Amniotic stem cell (primary cell): ENCODE data around the gene PROC.

Experiments used
- DNase-seq: peaks from one replicate; lab custom pipeline; 2025; lab: John Stamatoyannopoulos, UW

PROC gene

GRCh38 chr2:127418300-127419111 lies at the start of gene PROC:
PROC (plus strand) TSS chr2:127418427; CDS start chr2:127419943, 1,516 bp downstream.
- no peak for DNase-seq

GRCh38 chr2:127370010-127370409 lies 48.2 kb upstream of the PROC start:
- DNase-seq: no peak

DNA sequence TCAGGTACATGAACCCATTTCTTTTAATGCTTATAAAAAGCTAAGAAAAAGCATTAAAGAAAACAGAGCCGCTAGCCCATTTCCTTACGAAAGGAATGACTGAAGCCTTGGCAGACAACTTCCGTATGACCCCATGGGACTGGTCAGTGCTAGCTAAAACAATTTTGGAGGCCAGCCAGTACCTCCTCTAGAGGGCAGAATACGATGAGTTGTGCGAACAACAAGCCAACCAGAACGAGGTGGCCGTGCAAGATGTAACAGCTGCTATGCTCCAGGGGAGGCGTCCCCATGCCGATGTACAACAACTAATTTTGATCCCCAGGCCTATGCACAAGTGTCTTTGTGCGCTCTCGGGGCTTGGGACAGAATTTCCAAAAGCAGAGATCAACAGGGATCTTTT lies 47.2 kb upstream of the PROC start:
- no peak for DNase-seq

DNA sequence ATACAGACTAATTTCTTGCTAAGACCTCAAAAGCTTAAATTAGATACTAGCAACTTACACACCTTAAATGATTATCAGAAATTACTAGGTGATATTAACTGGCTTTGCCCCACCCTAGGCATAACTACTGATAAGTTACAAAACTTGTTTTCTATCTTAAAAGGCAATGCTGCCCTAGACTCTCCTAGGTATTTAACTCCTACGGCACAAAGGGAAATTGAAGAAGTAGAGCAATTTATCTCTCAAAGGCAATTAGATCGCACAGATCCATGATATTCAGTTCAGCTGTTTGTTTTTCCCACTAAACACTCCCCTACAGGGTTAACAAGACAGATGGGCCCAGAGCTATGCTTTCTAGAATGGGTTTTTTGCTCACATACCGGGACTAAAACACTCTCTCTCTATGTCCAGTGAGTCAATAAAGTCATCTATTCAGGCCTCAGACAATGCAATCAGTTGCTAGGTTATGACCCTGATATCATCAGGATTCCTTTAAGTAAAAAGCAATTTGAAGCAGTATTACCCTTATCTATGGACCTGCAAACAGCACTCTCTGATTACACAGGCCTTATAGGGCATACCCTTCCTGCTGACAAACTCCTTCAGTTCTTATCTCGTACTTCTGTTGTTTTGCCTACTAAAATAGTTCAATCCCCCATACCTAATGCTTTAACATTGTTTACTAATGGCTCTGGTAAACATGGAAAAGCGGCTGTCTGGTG lies 44.7 kb upstream of the PROC start:
- DNase-seq: no peak

DNA sequence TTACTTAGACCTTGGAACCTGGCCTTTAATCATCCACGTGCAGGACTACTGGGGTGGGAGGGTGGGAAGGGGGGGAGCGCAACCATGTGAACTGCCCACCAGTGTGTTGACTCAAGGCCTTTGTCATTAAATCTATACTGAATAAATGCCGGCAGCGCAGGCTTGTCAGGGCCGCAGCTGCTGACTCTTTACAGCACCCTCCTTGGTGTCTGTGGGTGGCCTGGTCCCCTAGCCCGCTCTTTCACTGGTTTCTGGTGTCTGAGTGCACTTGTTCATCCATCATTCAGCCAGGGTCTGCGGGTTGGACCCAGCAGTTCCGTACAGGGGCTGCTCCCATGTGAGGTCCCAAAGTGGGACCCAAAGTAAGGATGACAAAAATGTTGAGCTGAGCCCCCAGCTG lies 42.0 kb upstream of the PROC start:
- DNase-seq: no peak

- DNase-seq: no peak
Observed at GRCh38 chr2:127377262-127377661, 41.0 kb upstream of the PROC start.

DNA sequence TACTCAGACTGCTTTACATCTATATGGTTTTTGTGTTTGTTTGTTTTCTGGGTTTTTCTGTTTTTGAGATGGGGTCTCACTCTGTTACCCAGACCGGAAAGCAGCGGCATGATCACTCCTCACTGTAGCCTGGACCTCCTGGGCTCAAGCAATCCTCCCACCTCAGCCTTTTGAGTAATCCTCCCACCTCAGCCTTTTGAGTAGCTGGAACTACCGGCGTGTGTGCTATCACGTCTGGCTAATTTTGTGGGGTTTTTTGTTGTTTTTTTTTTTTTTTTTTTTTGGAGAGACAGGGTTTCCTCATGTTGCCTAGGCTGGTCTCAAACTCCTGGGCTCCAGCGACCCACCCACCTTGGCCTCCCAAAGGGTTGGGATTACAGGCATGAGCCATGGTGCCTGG lies 39.5 kb upstream of the PROC start:
- DNase-seq: no peak

DNA sequence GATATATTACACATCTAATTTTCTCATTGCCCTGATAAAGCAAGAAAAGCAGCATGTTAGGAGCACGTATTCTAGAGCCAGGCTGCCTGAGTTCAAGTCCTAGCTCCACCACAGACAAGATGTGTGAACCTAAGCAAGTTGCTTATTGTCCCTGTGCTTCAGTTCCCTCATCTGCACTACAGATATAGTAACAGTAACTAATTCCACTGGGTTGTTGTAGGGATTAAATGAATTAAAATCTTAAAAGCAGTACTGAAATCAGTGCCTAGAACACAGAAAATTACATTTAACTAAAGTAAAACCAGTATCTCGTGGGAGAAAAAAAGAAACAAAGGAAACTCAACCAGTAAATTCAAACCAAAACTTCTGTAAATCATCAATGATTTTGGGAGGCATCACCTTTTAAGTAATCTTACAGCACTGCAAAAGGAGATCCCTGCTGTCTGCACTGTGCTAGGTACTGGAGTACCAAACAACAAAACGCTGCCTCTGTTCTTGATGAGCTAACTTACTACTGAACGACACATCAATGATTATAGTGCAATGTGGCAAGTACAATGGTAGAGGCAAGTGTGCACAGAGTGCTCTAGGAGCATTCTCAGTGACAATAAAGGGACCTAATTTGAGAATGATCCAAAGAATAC lies 38.4 kb upstream of the PROC start:
- no peak for DNase-seq

- no peak for DNase-seq
Observed at GRCh38 chr2:127381762-127382161, 36.5 kb upstream of the PROC start.

DNA sequence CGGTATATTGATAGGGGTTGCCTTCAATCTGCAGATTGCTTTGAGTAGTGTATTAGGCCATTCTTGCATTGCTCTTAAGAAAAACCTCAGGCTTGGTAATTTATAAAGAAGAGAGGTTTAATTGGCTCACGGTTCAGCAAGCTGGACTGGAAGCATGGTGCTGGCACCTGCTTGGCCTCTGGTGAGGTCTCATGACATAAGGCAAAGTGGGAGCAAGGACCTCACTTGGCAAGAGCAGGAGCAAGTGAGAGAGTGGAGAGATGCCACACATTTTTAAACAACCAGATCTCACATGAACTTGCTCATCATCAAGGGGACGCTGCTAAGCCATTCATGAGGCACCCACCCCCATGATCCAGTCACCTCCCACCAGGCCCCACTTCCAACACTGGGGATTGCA lies 35.4 kb upstream of the PROC start:
- no peak for DNase-seq

- no peak for DNase-seq
Observed at GRCh38 chr2:127384529-127384928, 33.7 kb upstream of the PROC start.

- DNase-seq: no peak
Observed at GRCh38 chr2:127386246-127386645, 32.0 kb upstream of the PROC start.

- DNase-seq: peak; percentile 64
Observed at GRCh38 chr2:127386764-127387654, 31.2 kb upstream of the PROC start.

- DNase-seq: peak; percentile 81
Observed at GRCh38 chr2:127387655-127388422, 30.4 kb upstream of the PROC start, which contains the start of gene MAP3K2. MAP3K2 (minus strand) TSS chr2:127387975; CDS start chr2:127343129, 44,846 bp downstream.

DNA sequence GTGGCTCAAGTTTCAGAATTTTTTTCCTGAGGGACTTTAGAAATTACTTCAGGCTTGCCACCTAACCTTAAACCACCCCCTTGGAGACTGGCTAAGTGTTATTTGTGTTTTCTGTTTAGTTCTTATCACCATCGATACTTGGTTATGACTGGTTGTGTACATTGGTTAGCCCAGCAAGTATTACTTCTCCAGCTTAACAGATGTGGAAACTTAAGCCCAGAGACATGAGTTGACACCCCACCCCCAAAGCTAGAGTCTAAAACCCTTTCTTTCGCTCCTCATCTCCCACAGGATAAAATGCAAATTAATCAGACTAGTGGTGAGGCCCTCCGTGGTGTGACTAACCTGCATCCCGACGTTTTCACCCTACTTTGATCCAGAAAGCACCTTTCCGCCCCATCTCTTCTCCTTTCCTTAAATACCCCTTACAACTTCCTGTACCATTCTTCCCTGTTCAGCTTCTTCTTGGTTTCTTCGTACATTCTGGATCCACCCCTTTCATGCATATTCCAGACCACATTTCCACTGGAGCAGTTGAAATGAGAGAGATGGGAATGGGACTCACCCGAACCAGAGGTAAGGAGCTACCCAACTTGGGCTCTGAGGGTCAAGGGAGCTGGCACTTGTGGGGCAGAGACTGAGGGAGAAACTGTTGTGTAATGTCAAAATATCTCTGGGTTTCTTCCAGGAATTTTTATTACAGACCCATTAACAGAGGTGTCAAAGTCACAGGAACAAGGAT lies 29.6 kb upstream of the PROC start:
- no peak for DNase-seq

- DNase-seq: no peak
Observed at GRCh38 chr2:127389778-127390435, 28.3 kb upstream of the PROC start.

GRCh38 chr2:127392133-127392827 lies 25.9 kb upstream of the PROC start:
- DNase-seq: no peak

- no peak for DNase-seq
Observed at GRCh38 chr2:127392828-127393578, 25.2 kb upstream of the PROC start.
